OCI-LY1 (cell line): Measurements from ENCODE around the gene MAP2.

Source experiments
- H2AFZ ChIP-seq: fragments of 200-600 bp; sonication (generic), shearing (Covaris generic); 2 replicates; pipeline ENCODE4 v1.6.0; 2014; ENCODE audit warnings: antibody characterized with exemption, mild to moderate bottlenecking, low read length
- H3F3A ChIP-seq: fragments of 200-600 bp; sonication (generic), shearing (Covaris generic); 2 replicates; pipeline ENCODE4 v1.6.0; 2014; ENCODE audit warnings: mild to moderate bottlenecking, antibody characterized with exemption, low read length, moderate library complexity; ENCODE audit not compliant: insufficient read depth
- H3K27ac ChIP-seq: fragments of 200-600 bp; sonication (generic); 2 replicates; pipeline ENCODE4 v1.5.1; 2014; ENCODE audit warnings: low read length, mixed run types, mild to moderate bottlenecking, low read depth; ENCODE audit not compliant: poor library complexity, severe bottlenecking
- H3K27me3 ChIP-seq: fragments of 200-600 bp; sonication (generic); 2 replicates; pipeline ENCODE4 v1.6.0; 2014; ENCODE audit warnings: antibody characterized with exemption, mild to moderate bottlenecking, low read length, moderate library complexity; ENCODE audit not compliant: insufficient read depth
- H3K36me3 ChIP-seq: fragments of 200-600 bp; sonication (generic); 2 replicates; pipeline ENCODE4 v1.6.1; 2014; ENCODE audit warnings: mild to moderate bottlenecking, antibody characterized with exemption, low read length, moderate library complexity, mixed read lengths; ENCODE audit not compliant: insufficient read depth
- H3K4me1 ChIP-seq: fragments of 200-600 bp; sonication (generic); 2 replicates; pipeline ENCODE4 v1.5.1; 2014; ENCODE audit warnings: mild to moderate bottlenecking, low read length, moderate library complexity; ENCODE audit not compliant: insufficient read depth, severe bottlenecking
- H3K4me2 ChIP-seq: fragments of 200-600 bp; sonication (generic), shearing (Covaris generic); 2 replicates; pipeline ENCODE4 v1.6.1; 2014; ENCODE audit warnings: low read length
- H3K4me3 ChIP-seq: fragments of 200-600 bp; sonication (generic); 2 replicates; pipeline ENCODE4 v1.5.1; 2014; ENCODE audit warnings: low read length, low read depth, mild to moderate bottlenecking, mixed read lengths; ENCODE audit not compliant: poor library complexity, severe bottlenecking
- H3K79me2 ChIP-seq: fragments of 200-600 bp; shearing (Covaris generic); 2 replicates; pipeline ENCODE4 v1.6.1; 2016; ENCODE audit warnings: mixed run types, low read length, mixed read lengths; ENCODE audit not compliant: insufficient read depth
- H3K9ac ChIP-seq: fragments of 200-600 bp; sonication (generic), shearing (Covaris generic); 2 replicates; pipeline ENCODE4 v1.6.1; 2014; ENCODE audit warnings: mild to moderate bottlenecking, low read length, mixed read lengths
- H3K9me2 ChIP-seq: fragments of 200-600 bp; sonication (generic), shearing (Covaris generic); 2 replicates; pipeline ENCODE4 v1.6.1; 2014; ENCODE audit warnings: low read depth, mild to moderate bottlenecking, low read length, mixed read lengths
- H3K9me3 ChIP-seq: fragments of 200-600 bp; shearing (Covaris generic); 2 replicates; pipeline ENCODE4 v1.6.1; 2014; ENCODE audit warnings: low read length, mixed read lengths
- H4K20me1 ChIP-seq: fragments of 200-600 bp; sonication (generic), shearing (Covaris generic); 2 replicates; pipeline ENCODE4 v1.6.0; 2016; ENCODE audit warnings: mild to moderate bottlenecking, low read length; ENCODE audit not compliant: insufficient read depth
- CTCF ChIP-seq: fragments of 200-600 bp; sonication (generic), shearing (Covaris generic); IDR thresholded peaks from 2 replicates; pipeline ENCODE4 v1.5.1; 2017; ENCODE audit warnings: mild to moderate bottlenecking, antibody characterized with exemption, low read length, moderate library complexity, mixed read lengths
- EZH2 ChIP-seq: fragments of 200-600 bp; sonication (generic), shearing (Covaris generic); IDR thresholded peaks from 2 replicates; pipeline ENCODE4 v1.8.0; 2017; ENCODE audit warnings: borderline replicate concordance, mixed run types, mild to moderate bottlenecking, antibody characterized with exemption, low read length, moderate library complexity, mixed read lengths

Gene MAP2

GRCh38 chr2:209395652-209396051 lies 28.2 kb upstream of the MAP2 start:
- Histone ChIP-seq H4K20me1 (no peaks in the 10 kb centered on the region), H3K79me2 (no peaks in the 10 kb centered on the region), H3K27ac (no peak overlapping the region)

GRCh38 chr2:209398463-209398862 lies 25.4 kb upstream of the MAP2 start:
- Histone ChIP-seq H3K27me3 (no peaks in the 10 kb centered on the region), H3K9ac (no peak overlapping the region), H3K4me1 (no peaks in the 10 kb centered on the region), H3K4me2 (no peak overlapping the region), H2AFZ (no peak overlapping the region), H3K27ac (no peak overlapping the region), H3K9me2 (no peaks in the 10 kb centered on the region), H3F3A (no peaks in the 10 kb centered on the region), H3K79me2 (no peaks in the 10 kb centered on the region), H4K20me1 (no peaks in the 10 kb centered on the region), H3K36me3 (no peaks in the 10 kb centered on the region), H3K4me3 (no peak overlapping the region), H3K9me3 (no peaks in the 10 kb centered on the region)
- TF ChIP-seq CTCF (no peak), EZH2 (no peak)

More at GRCh38 chr2:209395652-209396051, 28.2 kb upstream of the MAP2 start:
- no peaks in the 10 kb centered on the region for H3K9me2 ChIP-seq
- H3K4me2 ChIP-seq: no peak overlapping the region
- H3K27me3 ChIP-seq: no peaks in the 10 kb centered on the region
- H3K36me3 ChIP-seq: no peaks in the 10 kb centered on the region
- H3K9ac ChIP-seq: no peak overlapping the region
- H3F3A ChIP-seq: no peaks in the 10 kb centered on the region
- TF ChIP-seq CTCF: no peak
- no peaks in the 10 kb centered on the region for H3K4me1 ChIP-seq
- H3K9me3 ChIP-seq: no peaks in the 10 kb centered on the region
- no peak overlapping the region for H3K4me3 ChIP-seq
- no peak overlapping the region for H2AFZ ChIP-seq

GRCh38 chr2:209401788-209402187 lies 22.1 kb upstream of the MAP2 start:
- Histone ChIP-seq H4K20me1 (no peaks in the 10 kb centered on the region), H3F3A (no peaks in the 10 kb centered on the region), H2AFZ (no peak overlapping the region), H3K27ac (no peak overlapping the region), H3K79me2 (no peaks in the 10 kb centered on the region), H3K9ac (no peak overlapping the region), H3K4me1 (no peaks in the 10 kb centered on the region), H3K9me2 (no peaks in the 10 kb centered on the region), H3K4me3 (no peak overlapping the region), H3K27me3 (no peaks in the 10 kb centered on the region), H3K9me3 (no peaks in the 10 kb centered on the region), H3K4me2 (no peak overlapping the region), H3K36me3 (no peaks in the 10 kb centered on the region)
- no peak for TF ChIP-seq EZH2

- Histone ChIP-seq H3K4me2 (no peak overlapping the region), H3K27ac (no peak overlapping the region), H3K27me3 (no peaks in the 10 kb centered on the region), H4K20me1 (no peaks in the 10 kb centered on the region), H3K4me1 (no peaks in the 10 kb centered on the region), H3K9me2 (no peaks in the 10 kb centered on the region), H3F3A (no peaks in the 10 kb centered on the region), H3K36me3 (no peaks in the 10 kb centered on the region), H3K9me3 (peaks cover 3% of the 10 kb centered on the region; the same call in 1 of the 2 replicates), H3K9ac (no peak overlapping the region), H2AFZ (no peak overlapping the region), H3K4me3 (no peak overlapping the region), H3K79me2 (no peaks in the 10 kb centered on the region)
- TF ChIP-seq CTCF (no peak), EZH2 (no peak)
Measured at GRCh38 chr2:209411296-209411695, 12.6 kb upstream of the MAP2 start.
